ENCODE measurements around the gene KANK2. TPM values are rescaled to one million over a fixed set of nuclear protein-coding genes. Genes with fewer than 3 reads are reported as not detected.
A peak's percentile ranks its signal among the peaks of the same experiment; 100 is the strongest.

KANK2 gene
- total and polyA plus RNA-seq, 2 of the 13 experiments (the other 11 are each of a cell fraction or from before 2014, with no cell fraction given), result 5.7 to 12.9 TPM

- TF ChIP-seq ZNF142 (CRISPR knock-in tag; IDR thresholded peaks at IDR 0.05) (no peak), FOXA1 (IDR thresholded peaks at IDR 0.05) (no peak), FOXA1 (CRISPR knock-in tag; IDR thresholded peaks at IDR 0.05) (no peak), MEIS1 (CRISPR knock-in tag; IDR thresholded peaks at IDR 0.05; ENCODE audit: borderline replicate concordance) (no peak), EHMT2 (IDR thresholded peaks at IDR 0.05; ENCODE audit: borderline replicate concordance, low read depth, low read length) (no peak), ATF4 (CRISPR knock-in tag; IDR thresholded peaks at IDR 0.05) (no peak), NPAS2 (CRISPR knock-in tag; IDR thresholded peaks at IDR 0.05; ENCODE audit: borderline replicate concordance) (no peak), ZNF326 (CRISPR knock-in tag; IDR thresholded peaks at IDR 0.05; ENCODE audit: borderline replicate concordance) (no peak), TGIF2 (CRISPR knock-in tag; IDR thresholded peaks at IDR 0.05) (no peak), E2F2 (CRISPR knock-in tag; IDR thresholded peaks at IDR 0.05; ENCODE audit: borderline replicate concordance) (no peak), JUNB (CRISPR knock-in tag; IDR thresholded peaks at IDR 0.05; ENCODE audit: borderline replicate concordance) (no peak), SYNCRIP (IDR thresholded peaks at IDR 0.05; ENCODE audit: insufficient read depth, low read depth, low read length) (no peak), DZIP1 (CRISPR knock-in tag; IDR thresholded peaks at IDR 0.05) (0 out of 2 replicates have a peak, but pooled peaks have one; percentile 36), ZBTB26 (CRISPR knock-in tag; IDR thresholded peaks at IDR 0.05; ENCODE audit: borderline replicate concordance) (peak; percentile 63; the same call in 1 of the 2 replicates)
Observed at GRCh38 chr19:11141937-11142527, 55.3 kb downstream of the KANK2 start (continued).

Measured in HepG2 (cell line).